ENCODE data around the gene NTRK3.

NTRK3 gene

GRCh38 chr15:88225461-88225860 is 31.1 kb downstream of the NTRK3 start:
- DNase-seq, result no peak

DNA sequence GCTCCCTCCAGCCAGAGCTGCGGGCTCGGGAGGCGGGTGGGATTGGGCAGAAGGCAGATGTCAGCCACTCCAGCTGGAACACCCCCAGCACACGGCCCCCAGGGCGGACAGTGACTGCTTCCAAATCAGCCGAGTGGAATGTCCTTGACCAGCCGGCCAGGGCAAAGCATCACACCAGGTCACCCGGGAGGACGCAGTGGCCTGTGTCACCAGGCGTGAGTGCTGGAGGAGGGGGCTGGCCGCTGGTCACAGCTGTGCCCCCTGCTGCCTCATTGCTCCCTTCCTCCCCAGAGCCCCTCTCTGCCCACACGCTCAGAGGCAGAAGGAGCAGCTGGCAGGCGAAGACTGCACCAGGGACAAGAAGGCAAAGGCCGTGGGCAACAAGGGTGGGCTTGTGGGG is 33.5 kb downstream of the NTRK3 start:
- no peak for DNase-seq

- no peak for DNase-seq
These were observed 34.7 kb downstream of the NTRK3 start for GRCh38 chr15:88221836-88222235.

- no peak for DNase-seq
These were observed 35.9 kb downstream of the NTRK3 start for GRCh38 chr15:88220443-88221335.

- no peak for DNase-seq
These were observed 36.9 kb downstream of the NTRK3 start for GRCh38 chr15:88219623-88220022.

GRCh38 chr15:88218557-88219221 is 37.9 kb downstream of the NTRK3 start:
- DNase-seq, result no peak

DNA sequence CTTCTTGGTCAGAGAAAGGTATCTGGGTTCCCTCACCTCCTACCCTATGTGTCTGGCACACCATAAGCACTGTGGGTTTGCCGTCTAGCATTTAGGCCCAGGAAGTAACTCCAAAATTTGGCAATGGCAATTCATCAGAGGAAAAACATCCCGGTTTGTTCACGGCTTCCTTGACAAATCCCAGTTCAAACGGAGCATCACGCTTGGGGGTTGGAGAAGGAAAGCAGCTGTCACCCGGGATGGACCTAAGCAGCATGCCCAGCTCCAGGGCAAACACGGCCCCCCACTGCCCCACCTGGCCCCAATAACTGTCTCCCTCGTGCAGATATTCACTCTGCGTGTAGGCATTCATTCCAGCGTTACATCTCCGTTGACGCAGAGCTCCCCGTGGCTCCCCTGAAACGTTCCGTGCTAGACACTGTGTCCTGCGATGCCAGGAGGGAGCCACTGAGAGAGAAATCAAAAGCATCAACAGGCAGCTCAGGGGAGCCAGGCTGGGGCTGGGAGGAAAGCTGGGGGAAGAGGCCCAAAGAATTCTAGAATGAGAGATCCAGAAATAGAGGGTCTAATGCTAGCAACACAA is 41.4 kb downstream of the NTRK3 start:
- DNase-seq, result no peak

DNA sequence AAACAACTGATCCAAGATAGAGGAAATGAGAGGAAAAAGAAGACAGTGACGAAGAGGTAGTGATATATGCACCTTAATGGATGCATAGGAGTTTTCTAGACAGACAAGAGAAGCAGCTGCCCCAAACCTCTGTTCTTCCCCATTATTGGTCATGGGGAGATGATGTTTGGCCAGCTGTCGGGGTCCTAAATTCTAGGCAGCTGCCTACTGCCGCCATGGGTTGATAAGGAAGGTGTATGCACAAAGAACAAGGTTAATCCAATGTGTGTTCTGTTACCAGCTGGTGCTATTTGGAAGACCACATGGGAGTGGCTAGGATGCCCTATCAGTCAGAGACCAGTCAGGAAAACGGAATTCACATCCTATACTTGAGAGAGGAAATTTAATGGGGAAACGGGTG is 47.4 kb downstream of the NTRK3 start:
- DNase-seq, result no peak

DNA sequence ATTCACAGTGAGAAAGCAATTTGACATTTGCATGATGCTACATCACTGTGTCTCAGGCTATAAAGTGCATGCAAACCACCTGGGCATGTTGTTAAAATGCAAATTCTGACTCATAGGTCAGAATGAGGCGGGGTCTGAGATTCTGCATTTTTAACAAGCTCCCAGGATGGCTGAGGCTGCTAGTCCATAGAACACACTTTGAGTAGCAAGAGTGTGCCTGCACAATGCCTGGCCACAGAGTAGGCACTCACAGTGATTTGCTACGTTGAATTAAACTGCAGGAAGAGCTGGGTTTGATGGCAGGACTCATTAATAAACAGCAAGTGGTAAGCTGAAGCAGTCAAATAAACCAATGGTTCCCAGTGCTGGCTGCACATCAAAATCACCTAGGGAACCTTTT is 48.1 kb downstream of the NTRK3 start:
- no peak for DNase-seq

DNA sequence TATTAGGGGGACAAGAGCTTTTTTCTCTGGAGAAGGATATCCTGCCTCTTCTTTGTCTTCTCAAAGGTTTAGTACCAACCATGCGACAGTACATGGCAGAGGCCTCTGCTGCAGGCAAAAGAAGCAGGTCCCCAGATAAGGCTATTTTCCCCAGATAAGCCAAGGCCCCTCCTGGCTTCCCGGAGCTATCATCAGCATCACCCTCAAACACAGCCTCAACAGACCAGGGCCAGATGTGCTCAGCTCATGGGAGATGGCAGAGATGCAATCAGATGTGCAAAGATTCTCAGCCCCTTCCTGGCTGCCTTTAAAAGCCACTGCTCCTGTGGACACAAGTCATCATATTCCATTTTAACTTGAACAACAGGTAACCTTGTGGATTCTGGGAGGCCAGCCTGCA is 49.0 kb downstream of the NTRK3 start:
- no peak for DNase-seq

DNA sequence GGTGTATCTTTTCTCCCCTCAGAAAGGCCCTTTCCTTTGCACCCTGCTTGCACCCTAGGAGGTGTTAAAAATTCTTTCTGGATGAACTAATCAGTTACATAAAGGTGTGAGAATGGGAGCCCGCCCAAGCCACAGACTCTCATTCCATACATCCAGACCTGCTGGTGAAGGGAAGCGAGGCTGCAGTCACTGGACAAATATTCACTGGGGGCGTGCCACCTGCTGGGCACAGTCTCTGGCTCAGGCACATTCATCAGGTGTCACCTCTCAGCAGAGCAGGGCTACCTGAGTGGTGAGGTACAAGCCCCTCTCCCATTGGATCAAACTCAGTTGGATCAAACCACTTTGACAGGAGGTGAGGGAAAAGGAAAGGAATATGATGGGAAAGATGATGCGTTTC is 52.0 kb downstream of the NTRK3 start:
- no peak for DNase-seq

DNA sequence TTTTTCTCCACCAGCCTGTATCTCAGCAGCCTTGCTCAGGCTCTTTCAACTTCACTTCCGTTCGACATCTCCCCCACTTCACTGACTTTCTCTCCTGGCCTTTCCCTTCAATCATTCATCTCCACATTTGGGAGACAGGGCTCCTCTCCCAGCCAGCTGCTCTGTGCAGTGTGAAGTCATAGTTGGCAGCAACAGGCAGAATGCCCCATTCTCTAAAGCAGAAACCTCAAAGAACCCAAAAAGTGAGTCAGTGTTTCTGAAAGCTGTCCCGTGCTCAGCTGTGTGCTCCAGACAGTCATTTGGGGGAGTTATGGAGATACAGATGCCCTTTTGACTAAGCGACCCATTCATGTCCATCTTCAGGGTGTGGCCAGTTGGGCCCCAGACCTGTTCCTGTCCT is 54.3 kb downstream of the NTRK3 start:
- no peak for DNase-seq

DNA sequence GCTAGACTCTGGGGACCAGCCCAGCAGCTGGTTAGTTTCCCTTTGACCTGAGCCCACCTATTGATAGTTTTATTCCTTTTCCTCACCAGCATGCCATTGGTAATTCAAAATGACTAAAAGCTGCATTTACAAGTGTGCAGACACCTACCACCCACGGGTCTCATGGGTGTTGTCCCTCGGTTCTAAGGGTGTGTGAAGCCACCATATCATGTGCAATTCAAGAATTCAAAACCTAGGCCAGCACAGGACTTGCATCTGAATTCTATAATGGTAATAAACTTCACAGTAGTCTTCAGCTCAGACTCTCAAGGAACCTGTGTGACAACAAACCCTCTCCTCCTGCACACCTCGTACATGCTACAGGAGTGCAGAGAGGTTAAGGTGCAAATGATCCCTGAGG is 55.3 kb downstream of the NTRK3 start:
- no peak for DNase-seq

- no peak for DNase-seq
These were observed 59.6 kb downstream of the NTRK3 start for GRCh38 chr15:88196961-88197360.

DNA sequence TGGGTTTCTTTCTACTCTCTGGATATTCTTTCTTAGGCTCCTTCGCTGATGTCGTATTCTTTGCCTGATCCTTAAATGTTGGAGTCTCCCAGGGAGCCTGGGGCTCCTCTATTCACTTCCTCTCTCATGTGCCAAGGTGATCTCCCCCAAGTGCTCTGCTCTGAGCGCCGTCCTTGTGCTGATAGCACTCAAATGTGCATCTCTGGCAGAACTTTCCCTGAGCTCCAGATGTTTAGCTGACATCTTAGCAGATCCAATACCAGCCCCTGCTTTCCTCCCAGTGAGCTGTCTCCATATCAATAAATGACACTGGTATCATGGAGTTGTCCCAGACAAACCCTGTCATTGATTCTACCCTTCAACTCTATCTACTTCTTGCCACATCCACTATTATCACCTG is 62.4 kb downstream of the NTRK3 start:
- no peak for DNase-seq

DNA sequence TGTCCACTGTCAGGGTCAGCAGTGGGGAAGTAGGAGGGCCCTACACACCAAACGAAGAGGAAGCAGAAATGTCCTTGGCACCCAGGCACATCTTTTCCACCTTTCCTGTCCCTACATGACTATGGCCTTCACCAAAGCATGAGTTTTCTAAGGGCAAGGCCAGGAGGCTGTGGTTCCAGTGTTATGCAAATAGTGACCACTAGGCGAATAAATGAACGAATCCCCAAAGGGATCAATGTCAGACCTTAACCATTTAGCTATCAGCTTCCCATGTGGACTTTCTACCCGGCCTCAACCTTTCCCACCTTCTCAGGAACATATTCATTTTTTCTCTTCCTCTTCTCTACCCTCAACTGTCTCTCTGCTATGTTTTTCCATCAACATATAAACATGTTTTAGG is 63.1 kb downstream of the NTRK3 start:
- no peak for DNase-seq

DNA sequence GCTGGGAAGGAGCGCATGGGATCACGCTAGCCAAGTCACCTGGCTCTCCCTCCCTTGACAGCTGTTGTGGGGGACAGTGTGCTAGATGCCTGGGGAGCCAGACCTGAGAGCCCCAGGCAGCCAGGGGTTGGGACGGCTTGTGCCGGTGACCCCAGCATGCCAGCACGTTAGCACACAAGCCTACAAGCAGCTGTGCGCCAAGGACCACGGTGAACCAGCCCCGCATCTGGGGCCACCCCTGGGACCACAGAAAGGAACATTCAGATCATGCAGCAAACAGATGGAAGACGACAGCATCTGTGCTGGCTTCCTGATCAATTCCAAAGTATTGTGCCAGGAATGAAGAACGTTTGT is 64.8 kb downstream of the NTRK3 start:
- no peak for DNase-seq

- DNase-seq, result no peak
These were observed 66.3 kb downstream of the NTRK3 start for GRCh38 chr15:88190232-88190631.

GRCh38 chr15:88188300-88188699 is 68.2 kb downstream of the NTRK3 start:
- no peak for DNase-seq

GRCh38 chr15:88187195-88187594 is 69.3 kb downstream of the NTRK3 start:
- no peak for DNase-seq

GRCh38 chr15:88185584-88185983 is 71.0 kb downstream of the NTRK3 start:
- DNase-seq, result no peak

DNA sequence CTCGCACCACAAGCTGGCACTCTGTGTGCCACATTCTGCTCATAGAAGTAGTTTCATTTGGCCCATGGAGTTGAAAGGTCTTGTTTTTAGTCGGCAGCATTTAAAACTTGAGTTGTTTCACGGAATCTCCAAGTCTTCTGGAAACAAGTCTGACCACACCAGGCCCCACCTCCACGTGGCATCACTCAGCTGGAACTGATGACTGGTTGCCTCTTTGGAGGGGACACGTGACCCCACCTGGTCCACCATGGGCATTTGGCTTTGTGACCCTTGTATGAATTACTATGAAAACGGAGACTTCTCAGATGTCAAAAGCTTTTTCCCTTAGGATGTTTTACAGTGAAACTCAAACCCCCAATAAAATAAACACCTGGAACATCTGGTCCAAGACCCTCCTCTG is 74.9 kb downstream of the NTRK3 start:
- DNase-seq, result no peak

GRCh38 chr15:88179562-88179961 is 77.0 kb downstream of the NTRK3 start:
- no peak for DNase-seq

- no peak for DNase-seq
These were observed 77.9 kb downstream of the NTRK3 start for GRCh38 chr15:88178631-88179030.

Measured in NCI-H187 treated with DMSO at 0.1 percent for 48 hours (cell line).